WTC11 (cell line): ENCODE results near the gene SFTPD.

Source experiments
- ATF2 ChIP-seq: sonication (generic); formaldehyde crosslinking; IDR thresholded peaks from 2 replicates; pipeline ENCODE4 v1.8.1; 2022; ENCODE audit warnings: low read depth, missing genetic modification reagents, borderline replicate concordance
- CREB1 ChIP-seq: sonication (generic); formaldehyde crosslinking; IDR thresholded peaks from 2 replicates; pipeline ENCODE4 v1.8.0; 2023; ENCODE audit warnings: mild to moderate bottlenecking, missing genetic modification reagents
- CTCF ChIP-seq: fragments of 200-600 bp; IDR thresholded peaks from 2 replicates; pipeline ENCODE4 v1.8.0; 2022; ENCODE audit warnings: antibody characterized with exemption
- ETV6 ChIP-seq: sonication (generic); formaldehyde crosslinking; IDR thresholded peaks from 2 replicates; pipeline ENCODE4 v1.8.1; 2022; ENCODE audit warnings: mild to moderate bottlenecking, missing genetic modification reagents
- FOXP1 ChIP-seq: sonication (generic); formaldehyde crosslinking; IDR thresholded peaks from 2 replicates; pipeline ENCODE4 v1.8.0; 2022; ENCODE audit warnings: missing genetic modification reagents, mild to moderate bottlenecking, moderate library complexity, borderline replicate concordance
- JAZF1 ChIP-seq: fragments of 250-450 bp; sonication (Bioruptor Pico); IDR thresholded peaks from 2 replicates; pipeline ENCODE4 v1.9.0; 2021; ENCODE audit warnings: moderate library complexity, mild to moderate bottlenecking, inconsistent platforms
- JUN ChIP-seq: sonication (generic); formaldehyde crosslinking; IDR thresholded peaks from 2 replicates; pipeline ENCODE4 v1.8.0; 2023; ENCODE audit warnings: mild to moderate bottlenecking, missing genetic modification reagents
- PREB ChIP-seq: sonication (generic); formaldehyde crosslinking; IDR thresholded peaks from 2 replicates; pipeline ENCODE4 v1.8.1; 2022; ENCODE audit warnings: mild to moderate bottlenecking, missing genetic modification reagents, moderate library complexity, borderline replicate concordance
- TP53 ChIP-seq: sonication (generic); formaldehyde crosslinking; IDR thresholded peaks from 2 replicates; pipeline ENCODE4 v1.8.1; 2023; ENCODE audit warnings: mild to moderate bottlenecking, missing genetic modification reagents
- ZNF121 ChIP-seq: sonication (generic); formaldehyde crosslinking; IDR thresholded peaks from 2 replicates; pipeline ENCODE4 v1.8.0; 2023; ENCODE audit warnings: missing genetic modification reagents

GRCh38 chr10:79984851-79985250 lies 35.9 kb upstream of the SFTPD start:
- TF ChIP-seq CTCF, result no peak
- no peak for TF ChIP-seq ETV6 (CRISPR knock-in tag)
- no peak for TF ChIP-seq CREB1 (CRISPR knock-in tag)
- no peak for TF ChIP-seq PREB (CRISPR knock-in tag)
- no peak for TF ChIP-seq ZNF121 (CRISPR knock-in tag)
- no peak for TF ChIP-seq ATF2 (CRISPR knock-in tag)
- no peak for TF ChIP-seq FOXP1
- TF ChIP-seq TP53, result no peak
- no peak for TF ChIP-seq JAZF1 (CRISPR knock-in tag)
- TF ChIP-seq JUN (CRISPR knock-in tag), result no peak
